Measurements from ENCODE around the gene ATP13A1. TPM values are rescaled to one million over a fixed set of nuclear protein-coding genes. Genes with fewer than 3 reads are reported as not detected.
"Not testable (repeated sequence)": the region's sequence is repeated elsewhere in the genome, so short reads cannot be mapped to it uniquely, and the experiment has no call there.

Gene ATP13A1
- total RNA-seq, 1 experiment from 2014 or later, result 48.5 TPM

DNA sequence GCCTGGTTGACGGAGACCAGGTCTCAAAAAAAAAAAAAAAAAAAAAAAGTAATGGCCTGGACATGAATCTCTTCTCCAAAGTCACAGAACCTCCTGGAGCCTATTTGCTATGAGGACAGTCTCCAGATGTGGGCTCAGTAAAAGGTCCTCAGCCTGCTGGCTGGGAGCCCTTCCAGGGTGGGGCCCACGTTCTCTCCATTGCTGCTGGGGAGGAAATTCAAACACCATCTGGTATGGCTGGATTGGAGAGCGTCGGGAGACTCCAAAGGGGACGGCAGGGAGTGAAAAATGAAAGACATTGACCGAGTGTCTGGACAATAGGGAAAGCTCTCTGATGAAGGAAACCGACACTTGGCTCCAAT lies 43.6 kb downstream of the ATP13A1 start:
- DNase-seq (ENCODE audit: low spot score), result no peak

GRCh38 chr19:19619181-19619848 lies 44.2 kb downstream of the ATP13A1 start:
- no peak for DNase-seq (ENCODE audit: low spot score)

- DNase-seq (ENCODE audit: low spot score), result peak; percentile 87
Observed at GRCh38 chr19:19618219-19619051, 45.0 kb downstream of the ATP13A1 start, which contains the start of gene PBX4. Gene PBX4 (minus strand): TSS chr19:19618687. CDS start chr19:19618629, 58 bp downstream.

- DNase-seq (ENCODE audit: low spot score), result peak; percentile 78
Observed at GRCh38 chr19:19615086-19615485, 48.4 kb downstream of the ATP13A1 start.

- peak; percentile 93 for DNase-seq (ENCODE audit: low spot score)
Observed at GRCh38 chr19:19613506-19613905, 50.0 kb downstream of the ATP13A1 start.

DNA sequence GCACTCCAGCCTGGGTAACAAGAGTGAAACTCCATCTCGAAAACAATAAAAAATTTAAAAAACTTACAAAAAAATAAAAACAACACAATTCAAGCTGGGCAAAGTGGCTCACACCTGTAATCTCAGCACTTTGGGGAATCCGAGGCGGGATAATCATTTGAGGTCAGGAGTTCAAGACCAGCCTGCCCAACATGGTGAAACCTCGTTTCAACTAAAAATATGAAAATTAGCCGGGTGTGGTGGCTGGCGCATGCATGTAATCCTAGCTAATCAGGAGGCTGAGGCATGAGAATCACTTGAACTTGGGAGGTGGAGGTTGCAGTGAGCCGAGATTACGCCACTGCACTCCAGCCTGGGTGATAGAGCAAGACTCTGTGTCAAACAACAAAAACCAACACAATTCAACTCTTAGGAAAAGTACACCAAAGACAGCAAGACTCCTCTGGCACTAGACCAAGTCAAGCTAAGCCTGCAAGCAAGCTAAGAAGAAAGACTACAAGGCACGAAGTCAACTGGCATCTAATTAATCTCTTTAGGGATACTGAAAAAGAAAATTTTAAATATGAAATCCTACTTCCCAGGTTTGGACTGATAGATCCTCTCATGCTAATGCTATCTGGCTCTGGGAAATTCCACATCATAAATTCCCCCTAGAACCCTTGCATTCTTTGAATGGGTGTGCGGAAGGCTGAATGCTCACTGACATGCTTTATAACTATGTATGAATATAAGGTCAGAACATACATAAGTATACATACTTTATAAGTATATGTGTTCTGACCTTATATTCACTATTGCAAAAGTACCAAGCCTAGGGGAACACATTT lies 52.9 kb downstream of the ATP13A1 start:
- no peak for DNase-seq (ENCODE audit: low spot score)

DNA sequence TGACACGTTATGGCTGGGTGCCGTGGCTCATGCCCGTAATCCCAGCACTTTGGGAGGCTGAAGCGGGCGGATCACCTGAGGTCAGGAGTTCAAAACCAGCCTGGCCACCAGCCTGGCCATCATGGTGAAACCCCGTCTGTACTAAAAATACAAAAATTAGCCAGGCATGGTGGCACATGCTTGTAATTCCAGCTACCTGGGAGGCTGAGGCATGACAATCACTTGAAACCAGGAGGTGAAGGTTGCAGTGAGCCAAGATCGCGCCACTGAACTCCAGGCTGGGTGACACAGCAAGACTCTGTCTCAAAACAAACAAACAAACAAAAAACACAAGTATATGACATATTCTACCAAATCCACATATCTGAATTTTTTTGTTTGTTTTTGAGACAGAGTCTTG lies 56.8 kb downstream of the ATP13A1 start:
- DNase-seq (ENCODE audit: low spot score), result not testable (repeated sequence)

DNA sequence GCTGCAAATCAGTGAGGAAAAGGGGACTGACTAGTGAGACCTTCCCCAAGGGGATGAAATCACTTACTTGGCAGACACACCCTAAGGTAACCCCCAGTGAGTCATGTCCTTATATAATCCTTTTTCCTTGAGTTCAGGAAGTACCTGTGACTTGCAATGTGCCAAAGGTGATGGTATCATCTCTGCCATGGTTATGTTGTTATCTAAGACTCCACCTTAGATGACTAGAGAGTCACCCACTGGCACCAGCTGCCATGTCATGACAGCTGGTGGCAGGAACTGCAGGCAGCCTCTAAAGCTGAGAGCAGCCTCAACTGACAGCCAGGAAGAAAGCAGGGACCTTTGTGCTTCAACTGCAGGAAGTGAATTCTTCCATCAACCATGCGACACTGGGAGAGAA lies 57.5 kb downstream of the ATP13A1 start:
- DNase-seq (ENCODE audit: low spot score), result peak; percentile 92

GRCh38 chr19:19602713-19603324 lies 60.7 kb downstream of the ATP13A1 start:
- DNase-seq (ENCODE audit: low spot score), result no peak

GRCh38 chr19:19602136-19602712 lies 61.3 kb downstream of the ATP13A1 start:
- DNase-seq (ENCODE audit: low spot score), result no peak

DNA sequence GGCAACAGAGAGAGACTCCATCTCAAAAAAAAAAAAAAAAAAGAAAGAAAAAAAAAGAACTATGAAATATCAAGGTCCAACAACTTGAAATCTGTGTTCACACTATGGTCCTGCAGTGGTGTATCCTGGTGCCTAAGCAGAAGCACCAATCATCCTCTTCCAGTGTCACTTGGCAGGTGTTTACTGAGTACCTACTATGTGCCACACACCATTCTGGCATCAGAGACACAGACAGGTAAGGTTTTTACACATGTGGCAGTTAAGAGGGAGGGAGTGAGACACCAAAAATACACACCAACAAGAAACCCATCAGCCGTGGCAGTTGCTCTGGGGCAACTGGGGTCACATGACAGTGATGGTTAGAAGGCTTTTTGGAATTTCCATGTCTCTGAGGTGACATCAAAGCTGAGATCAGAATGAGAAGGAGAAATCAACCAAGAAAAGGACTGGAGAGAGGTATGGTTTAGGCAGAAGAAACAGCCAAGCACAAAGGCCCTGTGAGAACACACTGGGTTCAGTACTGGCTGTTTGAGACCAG lies 62.6 kb downstream of the ATP13A1 start:
- no peak for DNase-seq (ENCODE audit: low spot score)

DNA sequence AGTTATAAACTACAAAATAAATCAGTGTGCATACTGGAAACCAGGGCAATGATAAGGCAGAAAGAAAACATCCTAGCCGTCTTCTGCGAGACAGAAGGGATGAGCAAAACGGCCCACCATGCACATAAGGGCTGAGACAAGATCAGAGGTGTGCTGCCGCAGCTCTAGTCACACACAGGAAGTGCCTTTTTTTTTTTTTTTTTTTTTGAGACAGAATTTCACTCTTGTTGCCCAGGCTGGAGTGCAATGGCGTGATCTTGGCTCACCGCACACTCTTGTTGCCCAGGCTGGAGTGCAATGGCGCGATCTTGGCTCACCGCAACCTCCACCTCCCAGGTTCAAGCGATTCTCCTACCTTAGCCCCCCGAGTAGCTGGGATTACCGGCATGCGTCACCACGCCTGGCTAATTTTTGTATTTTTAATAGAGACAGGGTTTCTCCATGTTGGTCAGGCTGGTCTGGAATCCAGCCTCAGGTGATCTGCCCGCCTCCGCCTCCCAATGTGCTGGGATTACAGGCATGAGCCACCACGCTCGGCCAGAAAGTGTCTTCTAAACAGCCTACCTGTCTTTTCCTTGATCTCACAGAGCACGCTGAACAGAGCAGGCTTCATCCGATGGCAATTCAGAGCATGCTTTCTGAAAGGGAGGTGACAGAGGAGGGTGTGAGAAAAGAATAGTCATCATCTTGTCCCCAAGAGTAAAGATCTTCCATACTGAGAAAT lies 64.6 kb downstream of the ATP13A1 start:
- DNase-seq (ENCODE audit: low spot score), result not testable (repeated sequence)

- no peak for DNase-seq (ENCODE audit: low spot score)
Observed at GRCh38 chr19:19597809-19598306, 65.6 kb downstream of the ATP13A1 start.

Other genes with a start within 250 kb of the ATP13A1 start
- 0.26 and 0.88 TPM in 2 replicates for gene TSSK6, start 148.1 kb downstream of the ATP13A1 start, total RNA-seq (2014; rRNA removed; shearing (Covaris generic))
- 43.2 and 101 TPM in 2 replicates for gene NDUFA13, start 147.5 kb downstream of the ATP13A1 start, total RNA-seq (2014; rRNA removed; shearing (Covaris generic))
- gene YJEFN3, start 134.8 kb downstream of the ATP13A1 start, total RNA-seq (2014; rRNA removed; shearing (Covaris generic)), result 0.62 and 1.1 TPM in 2 replicates
- 0.02 and 0.05 TPM in 2 replicates for gene CILP2, start 125.4 kb downstream of the ATP13A1 start, total RNA-seq (2014; rRNA removed; shearing (Covaris generic))
- 3.6 and 3.9 TPM in 2 replicates for gene PBX4, start 45.0 kb downstream of the ATP13A1 start, total RNA-seq (2014; rRNA removed; shearing (Covaris generic))
- gene LPAR2, start 35.5 kb downstream of the ATP13A1 start, total RNA-seq (2014; rRNA removed; shearing (Covaris generic)), result 2.1 and 3.0 TPM in 2 replicates
- 8.7 and 12.0 TPM in 2 replicates for gene GMIP, start 20.0 kb downstream of the ATP13A1 start, total RNA-seq (2014; rRNA removed; shearing (Covaris generic))
- gene ZNF101, start 5.2 kb upstream of the ATP13A1 start, total RNA-seq (2014; rRNA removed; shearing (Covaris generic)), result 11.5 and 13.9 TPM in 2 replicates
- gene ZNF14, start 69.4 kb upstream of the ATP13A1 start, total RNA-seq (2014; rRNA removed; shearing (Covaris generic)), result 5.9 and 7.4 TPM in 2 replicates
- not detected in 2 replicates for gene ZNF506, start 158.1 kb upstream of the ATP13A1 start, total RNA-seq (2014; rRNA removed; shearing (Covaris generic))
- 4.2 and 4.4 TPM in 2 replicates for gene ZNF253, start 202.2 kb upstream of the ATP13A1 start, total RNA-seq (2014; rRNA removed; shearing (Covaris generic))
- 5.3 and 6.8 TPM in 2 replicates for gene ZNF93, start 237.3 kb upstream of the ATP13A1 start, total RNA-seq (2014; rRNA removed; shearing (Covaris generic))

All from A172 (cell line).